Heart left ventricle (tissue), 16 donors: Measurements from ENCODE around the gene NBPF3. TPM values are rescaled to one million over a fixed set of nuclear protein-coding genes. Genes with fewer than 3 reads are reported as not detected.
A peak's percentile ranks its signal among the peaks of the same experiment; 100 is the strongest.
"Not testable (repeated sequence)": the region's sequence is repeated elsewhere in the genome, so short reads cannot be mapped to it uniquely, and the experiment has no call there.

Experiments used
- ATAC-seq, 4 donors: fragments of 200-7000 bp; cut with Tn5 transposase; one replicate each; pipeline ENCODE4 v1.9.1; 2020 to 2022; ENCODE audit warnings: moderate library complexity in 4 of 4, mild to moderate bottlenecking in 3 of 4, moderate number of reproducible peaks in 1 of 4
- DNase-seq, 5 donors: peaks; one replicate each; pipeline ENCODE4 v3.0.0-alpha.2; 2020
- H3K27ac ChIP-seq, 12 donors: fragments of 200-600 bp; sonication (generic) in 4 of 12; one replicate each; pipeline versions ENCODE4 v1.5.0 to v1.8.0; 2016 to 2022; ENCODE audit warnings: mild to moderate bottlenecking in 2 of 12
- H3K27me3 ChIP-seq, 9 donors: fragments of 200-600 bp; sonication (generic) in 2 of 9; one replicate each; pipeline versions ENCODE4 v1.5.1 to v1.8.0; 2016 to 2022; ENCODE audit warnings: mild to moderate bottlenecking in 3 of 9
- H3K36me3 ChIP-seq, 9 donors: fragments of 200-600 bp; sonication (generic) in 2 of 9; one replicate each; pipeline versions ENCODE4 v1.5.0 to v1.8.0; 2018 to 2022; ENCODE audit warnings: mild to moderate bottlenecking in 2 of 9
- H3K4me1 ChIP-seq, 12 donors: fragments of 200-600 bp; sonication (generic) in 4 of 12; one replicate each; pipeline versions ENCODE4 v1.5.0 to v1.8.0; 2016 to 2022; ENCODE audit warnings: mild to moderate bottlenecking in 3 of 12
- H3K4me3 ChIP-seq, 12 donors: fragments of 200-600 bp; sonication (generic) in 4 of 12; one replicate each; pipeline versions ENCODE4 v1.5.0 to v1.8.0; 2017 to 2022; ENCODE audit warnings: mild to moderate bottlenecking in 9 of 12, moderate library complexity in 4 of 12
- H3K9me3 ChIP-seq, 12 donors: fragments of 200-600 bp; sonication (generic) in 4 of 12; one replicate each; pipeline versions ENCODE4 v1.5.0 to v1.8.0; 2016 to 2022; ENCODE audit warnings: mild to moderate bottlenecking in 1 of 12
- CTCF ChIP-seq, 12 donors: fragments of 200-600 bp; sonication (generic) in 4 of 12; IDR thresholded peaks; one replicate each; pipeline versions ENCODE4 v1.5.0 to v1.8.0; 2018 to 2022; ENCODE audit warnings: antibody characterized with exemption in 12 of 12, mild to moderate bottlenecking in 5 of 12
- POLR2A ChIP-seq, 2 donors: fragments of 450-650 bp; IDR thresholded peaks; one replicate each; pipeline ENCODE4 v1.6.1; 2017; ENCODE audit warnings: antibody characterized with exemption in 2 of 2, mild to moderate bottlenecking in 2 of 2, moderate library complexity in 2 of 2
- WGBS, 4 donors: extraction: QIAGEN DNeasy Blood & Tissue Kit in 2 of 4; methylation state at CpG; one replicate each; pipeline versions ENCODE4 v1.1.5 to v1.1.7; 2013 to 2018; 5-methylcytosine and 5-hydroxymethylcytosine counted together
- intact Hi-C, 10 donors: fragments of 100-400 bp; cut with DNase I; formaldehyde crosslinking; loops; one replicate each; pipeline versions ENCODE4 v1.11.1 to v1.14.2; 2022
- polyA plus RNA-seq, 2 donors: library from polyadenylated mRNA; stranded (reverse); fragments of 200-250 nt; gene quantifications; one replicate each; pipeline ENCODE4 v1.2.3, GENCODE V29; 2013
- total RNA-seq, 9 donors: library from RNA; depleted of rRNA in 2 of 9; stranded (reverse); fragments of >200 nt in 2 of 9; fragmentation: NEBNext Ultra II Directional in 3 of 9; extraction: Animal tissue kit (Norgen Biotek cat#: 25700) in 3 of 9; gene quantifications; one replicate each; pipeline versions ENCODE4 v1.1.0 to v1.2.4, GENCODE V29; 2016 to 2023
- donor health status: ischemic (EF 13 %, LVEDD 7.1; RV severe dilation, severe dysfunction).
- donor health status: healthy with polysubstance abuse.
- donor health status: DM: no; HTN: yes; CAD: no.
- donor health status: DM: no; HTN: no; CAD: no.
- donor health status: ischemic (EF 25% LVEDD 6.9; RV normal size, moderate dysfunction).
- donor health status: ischemic (EF 25% LVEDD 5.7; RV mildly dilated, moderate dysfunction).
- donor health status: healthy.
- donor health status: DM: yes; HTN: yes; CAD: no.
- donor health status: ischemic (EF 35%, LVEDD 5.7; RV mildly dilated, moderate dysfunction).
- donor health status: nonischemic (EF 11% LVEDD 7.7; RV severe dilation, severe dysfunction).
- donor health status: DM: yes; HTN: yes; CAD: no.
- donor health status: PGD.
- donor health status: ischemic (EF 29% LVEDD 5.4; RV normal size, mild dysfunction).
- donor health status: nonischemic (EF 23%, LVEDD 6.1; RV moderate dilation, normal function).

The NBPF3 gene
- total and polyA plus RNA-seq, 11 donors: 1.1 to 7.3 (median 4.0) TPM

DNA sequence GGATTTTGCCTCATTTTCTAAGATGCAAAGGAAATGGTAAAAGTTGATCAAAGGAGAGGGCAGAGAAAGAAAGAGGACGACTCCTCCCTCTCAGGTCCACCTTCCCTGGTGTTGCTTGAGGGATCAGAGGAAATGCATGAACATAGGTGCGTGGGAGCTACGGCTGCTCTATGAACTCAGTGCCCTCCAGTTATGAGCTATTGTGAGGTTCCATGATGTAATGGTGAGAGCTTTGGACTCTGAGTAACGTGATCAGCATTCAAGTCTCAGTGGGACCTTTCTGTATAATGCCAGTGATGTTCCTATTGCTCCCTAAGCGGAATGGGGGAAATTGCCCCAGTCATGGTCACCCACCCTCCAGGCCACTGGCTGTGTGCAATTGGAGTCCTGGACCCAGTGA, 25.9 kb upstream of the NBPF3 start:
- 74 to 79% (median 79%) methylated on average over 5 of the region's 5 CpGs for WGBS, 4 donors
- TF ChIP-seq CTCF (IDR thresholded peaks at IDR 0.05) (no peak), POLR2A (IDR thresholded peaks at IDR 0.05) (no peak)
- DNase-seq (no peak), ATAC-seq (no peak)
- H3K27ac ChIP-seq: no peak overlapping the region
- peaks cover 0 to 6% (median 0%) of the 10 kb centered on the region in 9 donors for H3K27me3 ChIP-seq
- no peaks in the 10 kb centered on the region for H3K9me3 ChIP-seq
- intact Hi-C loops: no loop called here
- no peak overlapping the region for H3K4me3 ChIP-seq
- no peaks in the 10 kb centered on the region for H3K4me1 ChIP-seq
- no peaks in the 10 kb centered on the region for H3K36me3 ChIP-seq

GRCh38 chr1:21420378-21420777, 19.6 kb upstream of the NBPF3 start:
- DNase-seq, H3K4me1 ChIP-seq, intact Hi-C loops, ATAC-seq, H3K9me3 ChIP-seq, H3K36me3 ChIP-seq, H3K4me3 ChIP-seq, H3K27ac ChIP-seq: not testable (repeated sequence)
- H3K27me3 ChIP-seq: peaks cover 0 to 15% (median 0%) of the 10 kb centered on the region in 9 donors
- 78 to 85% (median 81%) methylated on average over 6 of the region's 6 CpGs for WGBS, 4 donors

DNA sequence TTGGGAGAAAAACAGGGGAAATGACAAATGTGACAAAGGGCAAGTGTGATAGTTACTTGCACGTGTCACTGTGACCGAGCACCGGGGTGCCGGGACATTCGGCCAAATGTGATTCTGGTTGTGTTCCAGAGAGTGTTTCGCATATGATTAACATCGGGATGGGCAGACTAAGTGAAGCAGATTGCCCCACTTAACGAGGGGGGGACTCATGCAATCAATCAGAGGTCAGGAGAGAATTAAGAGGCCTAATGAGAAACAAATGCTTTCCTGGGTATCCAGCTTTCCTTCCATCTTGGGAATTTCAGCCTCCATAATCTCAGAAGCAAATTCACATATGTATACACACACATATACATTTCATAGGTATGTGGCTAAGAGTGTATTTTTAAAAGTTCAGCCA, 18.6 kb upstream of the NBPF3 start:
- H3K4me3 ChIP-seq, H3K36me3 ChIP-seq, intact Hi-C loops, H3K27ac ChIP-seq, ATAC-seq, H3K4me1 ChIP-seq, DNase-seq, H3K9me3 ChIP-seq: not testable (repeated sequence)
- H3K27me3 ChIP-seq: peaks cover 0 to 15% (median 0%) of the 10 kb centered on the region in 9 donors
- WGBS, 4 donors: 60 to 71% (median 64%) methylated on average over 8 of the region's 8 CpGs

GRCh38 chr1:21427798-21428480, 12.0 kb upstream of the NBPF3 start:
- DNase-seq: not testable (repeated sequence)
- ATAC-seq: peak in 2 of 4 donors; percentile 27 to 47

DNA sequence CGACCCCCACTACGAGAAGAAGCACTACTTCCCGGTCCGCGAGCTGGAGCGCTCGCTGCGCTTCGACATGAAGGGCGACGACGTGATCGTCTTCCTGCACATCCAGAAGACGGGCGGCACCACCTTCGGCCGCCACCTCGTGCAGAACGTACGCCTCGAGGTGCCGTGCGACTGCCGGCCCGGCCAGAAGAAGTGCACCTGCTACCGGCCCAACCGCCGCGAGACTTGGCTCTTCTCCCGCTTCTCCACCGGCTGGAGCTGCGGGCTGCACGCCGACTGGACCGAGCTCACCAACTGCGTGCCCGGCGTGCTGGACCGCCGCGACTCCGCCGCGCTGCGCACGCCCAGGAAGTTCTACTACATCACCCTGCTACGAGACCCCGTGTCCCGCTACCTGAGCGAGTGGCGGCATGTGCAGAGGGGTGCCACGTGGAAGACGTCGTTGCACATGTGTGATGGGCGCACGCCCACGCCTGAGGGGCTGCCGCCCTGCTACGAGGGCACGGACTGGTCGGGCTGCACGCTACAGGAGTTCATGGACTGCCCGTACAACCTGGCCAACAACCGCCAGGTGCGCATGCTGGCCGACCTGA, 11.4 kb upstream of the NBPF3 start:
- intact Hi-C loops: loop anchor here in 1 of 10 donors (5.0 kb wide), 1 partner anchor 49 kb away; no protein-coding TSS in a partner anchor
- 39 to 48% (median 40%) methylated on average over 16 to 42 of the region's 66 CpGs; no CpG with 5 or more reads in 1 of the 4 donors for WGBS, 4 donors

More at GRCh38 chr1:21427798-21428480, 12.0 kb upstream of the NBPF3 start:
- H3K27ac ChIP-seq, H3K9me3 ChIP-seq, H3K4me3 ChIP-seq, H3K27me3 ChIP-seq, H3K4me1 ChIP-seq, H3K36me3 ChIP-seq: not testable (repeated sequence)
- WGBS, 4 donors: 2 to 14% (median 5%) methylated on average over 14 to 53 of the region's 74 CpGs
- intact Hi-C loops: loop anchor here in 1 of 10 donors (5.0 kb wide), 1 partner anchor 49 kb away; no protein-coding TSS in a partner anchor

DNA sequence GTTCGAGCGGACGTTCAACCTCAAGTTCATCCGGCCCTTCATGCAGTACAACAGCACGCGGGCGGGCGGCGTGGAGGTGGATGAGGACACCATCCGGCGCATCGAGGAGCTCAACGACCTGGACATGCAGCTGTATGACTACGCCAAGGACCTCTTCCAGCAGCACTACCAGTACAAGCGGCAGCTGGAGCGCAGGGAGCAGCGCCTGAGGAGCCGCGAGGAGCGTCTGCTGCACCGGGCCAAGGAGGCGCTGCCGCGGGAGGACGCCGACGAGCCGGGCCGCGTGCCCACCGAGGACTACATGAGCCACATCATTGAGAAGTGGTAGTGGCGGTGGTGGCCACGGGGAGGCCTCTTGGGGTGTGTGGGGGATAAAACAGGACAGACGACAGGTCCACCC, 10.7 kb upstream of the NBPF3 start:
- not testable (repeated sequence) for H3K36me3 ChIP-seq, H3K27ac ChIP-seq, H3K9me3 ChIP-seq, H3K27me3 ChIP-seq, H3K4me3 ChIP-seq, ATAC-seq, H3K4me1 ChIP-seq, DNase-seq
- 85 to 91% (median 91%) methylated on average over 5 to 34 of the region's 34 CpGs; no CpG with 5 or more reads in 1 of the 4 donors for WGBS, 4 donors
- intact Hi-C loops: loop anchor here in 1 of 10 donors (5.0 kb wide), 1 partner anchor 48 kb away; no protein-coding TSS in a partner anchor

More for the DNA sequence above, 11.4 kb upstream of the NBPF3 start:
- H3K9me3 ChIP-seq, H3K4me1 ChIP-seq, H3K36me3 ChIP-seq, H3K27ac ChIP-seq, H3K4me3 ChIP-seq, H3K27me3 ChIP-seq, DNase-seq: not testable (repeated sequence)
- peak in 3 of 4 donors; percentile 10 to 34 (median 11) for ATAC-seq

DNA sequence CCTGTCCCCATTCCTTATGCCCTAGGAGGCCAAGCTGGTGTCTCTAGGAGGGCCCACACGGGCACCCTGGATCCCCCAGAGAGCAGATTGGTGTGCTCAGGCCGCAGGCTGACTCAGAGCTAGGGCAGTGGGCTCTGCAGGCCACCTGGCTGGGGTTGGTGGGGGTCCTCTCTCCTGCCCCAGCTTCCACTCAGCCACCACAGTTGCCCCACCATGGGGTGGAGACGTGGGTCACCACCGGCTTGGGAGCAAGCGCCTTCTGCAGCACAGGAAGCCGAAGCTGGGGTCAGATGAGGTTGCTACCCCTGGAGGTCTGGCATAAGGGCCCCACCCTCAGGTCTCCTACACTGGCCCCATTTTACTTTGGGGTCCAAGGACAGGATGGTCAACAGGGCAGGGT, 9.1 kb upstream of the NBPF3 start:
- DNase-seq, H3K4me1 ChIP-seq, H3K27ac ChIP-seq, H3K9me3 ChIP-seq, H3K4me3 ChIP-seq, ATAC-seq, H3K36me3 ChIP-seq, H3K27me3 ChIP-seq, intact Hi-C loops: not testable (repeated sequence)
- 80 to 96% (median 90%) methylated on average over 4 to 6 of the region's 6 CpGs for WGBS, 4 donors
